ENCODE results near the gene PRDM1. TPM values are rescaled to one million over a fixed set of nuclear protein-coding genes. Genes with fewer than 3 reads are reported as not detected.

The PRDM1 gene
- total and polyA plus RNA-seq, 10 donors = 2.2 to 63.7 (median 42.3) TPM

DNA sequence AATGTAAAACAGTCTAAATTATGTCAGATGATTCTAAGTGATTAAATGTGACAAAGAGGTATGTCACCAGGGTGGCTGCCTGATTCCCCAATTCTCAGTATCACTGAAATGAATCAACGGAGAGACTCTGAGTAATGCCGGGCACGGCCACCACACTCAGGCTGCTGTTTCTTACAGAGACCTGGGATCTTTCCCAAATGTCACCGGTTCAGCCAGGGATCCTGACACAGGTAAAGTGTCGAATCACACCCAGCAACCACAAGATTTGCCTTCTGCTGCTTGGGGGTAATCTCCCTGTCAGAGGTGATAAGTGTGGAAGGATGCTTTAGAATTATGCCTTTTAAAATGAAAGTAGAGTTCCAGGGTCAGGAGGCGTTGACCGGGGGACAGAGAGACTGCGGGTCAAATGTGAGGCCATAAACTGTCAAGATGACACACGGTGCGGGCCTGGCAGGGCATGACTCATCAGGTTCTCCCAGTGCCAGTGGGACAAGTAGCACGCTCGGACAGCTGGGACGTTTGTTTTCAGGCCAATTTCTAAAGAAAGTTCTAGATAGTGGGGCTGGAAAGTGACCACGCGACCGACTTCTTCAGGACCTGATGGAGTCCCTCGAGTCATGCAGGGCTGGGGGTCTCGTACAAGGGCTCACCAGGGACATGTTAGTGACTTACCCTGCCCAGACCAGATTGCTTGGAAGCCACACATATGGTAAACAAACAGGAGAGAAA lies 48.9 kb downstream of the PRDM1 start:
- H3K4me3 ChIP-seq = no peak overlapping the region
- TF ChIP-seq, protein P1, sequence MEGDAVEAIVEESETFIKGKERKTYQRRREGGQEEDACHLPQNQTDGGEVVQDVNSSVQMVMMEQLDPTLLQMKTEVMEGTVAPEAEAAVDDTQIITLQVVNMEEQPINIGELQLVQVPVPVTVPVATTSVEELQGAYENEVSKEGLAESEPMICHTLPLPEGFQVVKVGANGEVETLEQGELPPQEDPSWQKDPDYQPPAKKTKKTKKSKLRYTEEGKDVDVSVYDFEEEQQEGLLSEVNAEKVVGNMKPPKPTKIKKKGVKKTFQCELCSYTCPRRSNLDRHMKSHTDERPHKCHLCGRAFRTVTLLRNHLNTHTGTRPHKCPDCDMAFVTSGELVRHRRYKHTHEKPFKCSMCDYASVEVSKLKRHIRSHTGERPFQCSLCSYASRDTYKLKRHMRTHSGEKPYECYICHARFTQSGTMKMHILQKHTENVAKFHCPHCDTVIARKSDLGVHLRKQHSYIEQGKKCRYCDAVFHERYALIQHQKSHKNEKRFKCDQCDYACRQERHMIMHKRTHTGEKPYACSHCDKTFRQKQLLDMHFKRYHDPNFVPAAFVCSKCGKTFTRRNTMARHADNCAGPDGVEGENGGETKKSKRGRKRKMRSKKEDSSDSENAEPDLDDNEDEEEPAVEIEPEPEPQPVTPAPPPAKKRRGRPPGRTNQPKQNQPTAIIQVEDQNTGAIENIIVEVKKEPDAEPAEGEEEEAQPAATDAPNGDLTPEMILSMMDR (IDR thresholded peaks at IDR 0.05 in 8 of 11, conservative IDR thresholded peaks at IDR 0.05 in 3 of 11) = no peak
- TF ChIP-seq POLR2AphosphoS5 (IDR thresholded peaks at IDR 0.05) (no peak), POLR2A (IDR thresholded peaks at IDR 0.05) (no peak)
- no peaks in the 10 kb centered on the region for H3K27me3 ChIP-seq (replicated peaks in 1 of 7)
- H3K9me3 ChIP-seq = no peaks in the 10 kb centered on the region
- no peaks in the 10 kb centered on the region for H3K4me1 ChIP-seq
- no peaks in the 10 kb centered on the region for H3K36me3 ChIP-seq
- H3K27ac ChIP-seq = no peak overlapping the region
- 76 to 86% (median 82%) methylated on average over 18 of the region's 18 CpGs for WGBS, 5 donors
- intact Hi-C loops (cut with DNase I; ENCODE audit: low total_unique reads) = no loop called here
- no peak for DNase-seq

DNA sequence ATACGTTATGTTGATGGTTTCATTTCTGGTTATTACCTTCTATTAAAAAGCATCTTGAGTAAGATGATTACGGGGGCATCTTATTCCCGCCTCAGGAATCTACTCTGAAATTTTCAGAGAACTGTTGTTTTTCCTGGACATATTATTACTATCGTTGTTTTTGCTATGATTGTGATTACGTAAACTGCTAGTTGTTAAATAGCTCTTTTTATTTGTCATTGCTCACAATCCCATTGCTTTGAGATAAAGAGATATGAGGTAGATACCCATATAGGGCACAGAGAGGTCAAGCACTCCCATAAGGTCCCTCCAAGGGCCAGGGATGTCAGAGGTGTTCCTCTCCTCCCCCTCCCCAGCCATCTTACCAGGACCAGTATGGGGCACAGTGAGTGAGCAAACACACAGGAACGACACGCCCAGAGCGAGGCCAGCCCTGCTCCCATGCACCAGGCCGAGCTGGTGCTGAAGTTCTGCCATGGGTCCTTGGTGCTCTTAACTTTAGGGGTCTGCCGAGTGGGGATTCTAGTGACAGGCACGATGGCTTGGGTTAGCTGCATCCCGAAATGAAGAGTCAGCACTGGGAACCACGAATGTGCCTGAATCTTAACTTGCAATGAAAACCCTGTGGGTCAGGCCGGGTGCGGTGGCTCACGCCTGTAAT lies 49.9 kb downstream of the PRDM1 start:
- no peak for TF ChIP-seq POLR2AphosphoS5 (IDR thresholded peaks at IDR 0.05)
- TF ChIP-seq, protein P1 (IDR thresholded peaks at IDR 0.05 in 8 of 11, conservative IDR thresholded peaks at IDR 0.05 in 3 of 11) = no peak
- no peak for TF ChIP-seq POLR2A (IDR thresholded peaks at IDR 0.05)
- no peak overlapping the region for H3K4me3 ChIP-seq
- WGBS, 5 donors = 87 to 96% (median 91%) methylated on average over 16 of the region's 16 CpGs
- no peaks in the 10 kb centered on the region for H3K36me3 ChIP-seq
- no peaks in the 10 kb centered on the region for H3K27me3 ChIP-seq (replicated peaks in 1 of 7)
- intact Hi-C loops (cut with DNase I; ENCODE audit: low total_unique reads) = no loop called here
- H3K9me3 ChIP-seq = no peaks in the 10 kb centered on the region
- peaks cover 0 to 4% (median 1%) of the 10 kb centered on the region in 6 donors for H3K4me1 ChIP-seq
- no peak overlapping the region for H3K27ac ChIP-seq
- no peak for DNase-seq

DNA sequence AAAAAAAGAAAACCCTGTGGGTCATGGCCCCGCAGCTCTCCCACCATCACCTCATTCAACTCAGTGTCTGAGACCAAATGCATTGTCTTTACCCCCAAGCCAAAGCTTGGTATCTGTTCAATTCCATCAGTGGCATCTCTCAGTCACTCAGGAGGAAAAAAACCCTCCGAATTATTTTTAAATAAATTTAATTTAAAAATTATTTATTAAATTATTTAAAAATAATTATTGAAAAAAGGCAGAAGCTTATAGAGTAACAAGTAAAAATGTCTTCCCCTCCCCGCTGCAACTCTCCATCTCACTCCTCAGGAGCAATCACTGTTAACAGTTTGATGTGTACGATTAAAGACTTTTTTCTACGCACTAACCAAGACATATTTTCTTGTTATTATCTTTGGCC lies 50.7 kb downstream of the PRDM1 start:
- no peak overlapping the region for H3K27ac ChIP-seq
- peaks cover 0 to 12% (median 9%) of the 10 kb centered on the region in 6 donors for H3K4me1 ChIP-seq
- 92 to 98% (median 98%) methylated on average over 5 of the region's 5 CpGs for whole genome bisulfite sequencing, 5 donors
- intact Hi-C loops (cut with DNase I; ENCODE audit: low total_unique reads) = no loop called here
- H3K4me3 ChIP-seq = no peak overlapping the region
- H3K36me3 ChIP-seq = no peaks in the 10 kb centered on the region
- TF ChIP-seq POLR2AphosphoS5 (IDR thresholded peaks at IDR 0.05) = no peak
- TF ChIP-seq, protein P1 (IDR thresholded peaks at IDR 0.05 in 8 of 11, conservative IDR thresholded peaks at IDR 0.05 in 3 of 11) = no peak
- no peak for TF ChIP-seq POLR2A (IDR thresholded peaks at IDR 0.05)
- H3K9me3 ChIP-seq = no peaks in the 10 kb centered on the region
- no peaks in the 10 kb centered on the region for H3K27me3 ChIP-seq (replicated peaks in 1 of 7)
- no peak for DNase-seq

DNA sequence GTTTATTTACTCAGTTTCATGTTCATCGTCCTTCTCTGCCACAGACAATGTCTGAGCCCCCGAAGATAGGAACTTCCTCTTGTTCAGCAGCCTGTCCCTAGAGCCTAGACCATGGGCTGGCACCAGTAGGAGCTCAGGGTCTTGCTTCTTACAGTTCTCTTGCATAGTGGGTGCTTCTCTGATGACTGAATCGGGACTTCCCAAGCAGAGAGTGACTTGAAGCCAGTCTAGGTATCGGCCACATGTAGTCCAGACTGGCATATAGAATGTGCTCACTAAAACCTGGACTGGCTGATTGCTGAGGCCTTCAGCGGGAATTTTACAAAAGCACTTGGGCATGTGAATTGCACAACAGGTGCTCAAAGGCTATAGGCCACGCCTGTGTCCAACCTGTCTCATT lies 52.0 kb downstream of the PRDM1 start:
- no peaks in the 10 kb centered on the region for H3K36me3 ChIP-seq
- H3K27me3 ChIP-seq (replicated peaks in 1 of 7) = no peaks in the 10 kb centered on the region
- peaks cover 0 to 25% (median 22%) of the 10 kb centered on the region in 6 donors for H3K4me1 ChIP-seq
- H3K9me3 ChIP-seq = no peaks in the 10 kb centered on the region
- no peak for TF ChIP-seq POLR2A (IDR thresholded peaks at IDR 0.05)
- TF ChIP-seq POLR2AphosphoS5 (IDR thresholded peaks at IDR 0.05) = no peak
- TF ChIP-seq, protein P1 (IDR thresholded peaks at IDR 0.05 in 8 of 11, conservative IDR thresholded peaks at IDR 0.05 in 3 of 11) = no peak
- intact Hi-C loops (cut with DNase I; ENCODE audit: low total_unique reads) = no loop called here
- H3K27ac ChIP-seq = no peak overlapping the region
- 68 to 74% (median 70%) methylated on average over 6 of the region's 6 CpGs for WGBS, 5 donors
- no peak for DNase-seq
- no peak overlapping the region for H3K4me3 ChIP-seq
